OCI-M2 (cell line): ENCODE results near the gene KCTD6.

Experiments used
- DNase-seq: peaks from one replicate; lab custom pipeline; 2025; ENCODE audit not compliant: unreplicated experiment; lab: John Stamatoyannopoulos, UW

The KCTD6 gene

DNA sequence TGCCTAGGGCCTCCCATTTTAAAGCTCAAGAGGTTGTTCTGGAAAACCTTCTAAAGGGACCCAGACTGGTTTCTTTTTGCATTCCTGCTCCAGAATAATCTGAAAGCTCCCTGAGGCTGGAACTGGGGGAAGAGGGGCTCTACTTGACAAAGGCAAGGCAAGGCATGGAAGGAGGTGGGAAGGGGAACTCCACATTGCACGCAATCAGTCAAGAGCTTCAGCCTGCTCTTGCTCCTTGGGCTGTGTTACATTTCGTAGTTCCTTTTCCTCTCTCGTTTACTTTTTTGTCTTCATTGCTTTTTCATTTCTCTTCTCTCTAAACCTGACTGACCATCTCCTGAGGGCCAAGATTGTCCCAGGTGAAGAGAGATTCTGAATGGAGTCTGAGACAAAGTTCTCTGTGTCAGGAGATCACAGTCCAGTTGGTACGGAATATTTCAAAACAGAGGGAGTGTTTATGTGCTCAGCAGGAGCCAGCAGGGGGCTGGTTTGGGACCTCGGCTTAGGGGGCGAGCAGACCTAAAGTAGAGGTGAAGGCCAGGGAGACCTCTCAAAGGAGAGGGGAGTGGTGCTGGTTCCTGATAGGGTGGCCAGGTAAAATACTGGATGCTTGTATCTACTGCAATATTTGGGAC, 6.0 kb upstream of the KCTD6 start:
- no peak for DNase-seq

DNA sequence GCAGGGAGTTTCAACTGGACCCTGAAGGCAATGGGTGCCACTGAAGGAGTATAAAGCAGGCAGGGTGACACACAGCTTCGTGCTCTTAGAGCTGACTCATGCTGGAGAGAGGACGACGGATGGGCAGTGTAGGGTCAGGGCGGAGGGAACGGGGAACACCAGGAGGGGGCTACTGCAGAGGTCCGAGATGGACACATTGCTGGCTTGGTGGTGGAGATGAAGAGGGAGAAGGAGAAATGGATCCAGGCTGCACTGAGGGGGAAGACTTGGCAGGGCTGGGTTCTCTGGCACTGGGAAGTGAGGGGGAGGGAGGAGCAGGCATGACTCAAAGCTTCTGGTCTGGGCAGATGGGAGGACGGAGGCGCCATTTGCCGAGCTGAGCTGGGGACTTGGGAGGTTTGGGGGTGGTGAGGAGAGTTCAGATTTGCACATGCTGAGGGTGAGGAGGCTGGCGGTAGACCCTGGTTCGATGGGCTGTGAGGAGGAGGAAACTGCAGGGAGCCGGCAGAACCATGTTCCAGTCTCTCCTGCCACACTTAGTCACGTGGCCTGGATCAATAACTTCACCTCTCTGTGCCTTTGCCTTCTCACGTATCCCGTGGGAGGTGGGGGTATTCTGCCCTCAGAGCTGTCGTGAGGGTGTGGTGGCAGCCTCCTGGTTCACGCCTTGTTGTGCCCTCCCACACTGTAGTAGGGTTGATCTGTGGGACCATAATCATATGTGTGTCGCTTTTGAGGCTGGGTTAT, 4.6 kb upstream of the KCTD6 start:
- DNase-seq = no peak

DNA sequence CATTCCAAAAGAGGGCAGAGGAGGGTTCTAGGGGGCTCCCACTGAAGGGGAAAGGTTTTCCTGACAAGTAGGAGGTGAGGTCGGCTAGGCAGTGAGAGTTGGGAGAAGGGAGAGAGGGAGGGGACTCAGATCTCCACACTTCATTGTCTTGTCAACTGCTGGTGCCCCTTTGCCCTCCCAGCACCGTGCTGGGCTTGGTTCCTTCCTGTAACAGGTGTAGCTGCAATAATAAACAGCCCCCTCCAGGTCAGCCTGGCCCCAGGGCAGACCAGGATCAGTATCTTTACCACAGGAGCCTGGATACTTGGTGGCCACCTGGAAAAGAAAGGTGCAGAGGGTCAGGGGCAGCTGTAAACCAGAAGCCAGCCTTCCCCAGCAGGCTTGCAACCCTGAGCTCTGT, 2.9 kb upstream of the KCTD6 start:
- no peak for DNase-seq

DNA sequence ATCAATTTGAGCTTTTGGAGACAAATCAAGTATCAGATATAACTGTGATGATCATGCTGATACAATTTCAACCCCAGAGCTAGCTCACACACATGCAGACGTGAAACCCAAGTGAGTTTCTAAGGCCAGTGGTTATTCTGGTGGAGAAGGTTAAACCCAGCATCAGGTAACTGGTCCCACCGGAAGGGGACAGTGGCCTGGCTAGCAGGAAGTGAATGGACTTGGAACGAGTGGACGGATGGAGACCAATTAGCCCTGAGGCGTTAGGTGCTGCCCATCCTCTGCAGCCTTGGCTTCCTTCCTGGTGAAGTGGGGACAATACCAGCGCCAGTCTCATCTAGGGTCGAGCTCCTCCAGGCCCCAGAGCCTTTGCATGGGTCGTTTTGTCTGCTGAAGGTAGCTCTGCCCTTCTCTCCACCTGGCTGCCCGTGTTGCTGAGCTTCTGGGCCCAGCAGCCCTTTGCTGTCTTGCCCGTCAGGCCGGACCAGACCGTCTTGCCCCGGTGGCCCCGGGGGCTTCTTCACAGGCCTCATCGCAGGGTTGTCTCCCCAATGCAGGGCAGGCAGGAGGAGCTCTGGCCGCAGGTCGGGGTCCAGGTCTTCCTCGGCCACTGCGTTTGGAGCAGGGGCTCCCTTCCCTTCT, 915 bp upstream of the KCTD6 start:
- no peak for DNase-seq

DNA sequence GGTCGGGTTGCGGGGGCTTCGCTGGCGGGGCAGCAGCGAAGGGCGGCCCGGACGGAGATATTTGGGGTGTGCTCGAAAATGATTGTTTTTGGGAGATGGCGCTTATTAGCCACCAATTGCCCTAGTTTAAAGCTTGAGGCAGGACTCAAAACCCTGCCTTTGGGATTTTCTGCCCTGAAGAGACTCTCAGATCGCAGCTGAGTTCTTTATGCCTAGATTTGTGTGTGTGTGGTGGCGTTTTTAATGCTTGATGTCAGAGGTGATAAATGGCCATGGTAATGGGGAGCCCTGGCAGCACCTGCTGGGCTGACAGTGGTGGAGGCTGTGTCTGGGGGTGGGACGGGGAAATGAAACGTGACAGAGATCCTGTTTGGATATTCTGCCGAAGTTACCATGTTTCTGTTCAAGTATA, 604 bp downstream of the KCTD6 start:
- DNase-seq = no peak

DNA sequence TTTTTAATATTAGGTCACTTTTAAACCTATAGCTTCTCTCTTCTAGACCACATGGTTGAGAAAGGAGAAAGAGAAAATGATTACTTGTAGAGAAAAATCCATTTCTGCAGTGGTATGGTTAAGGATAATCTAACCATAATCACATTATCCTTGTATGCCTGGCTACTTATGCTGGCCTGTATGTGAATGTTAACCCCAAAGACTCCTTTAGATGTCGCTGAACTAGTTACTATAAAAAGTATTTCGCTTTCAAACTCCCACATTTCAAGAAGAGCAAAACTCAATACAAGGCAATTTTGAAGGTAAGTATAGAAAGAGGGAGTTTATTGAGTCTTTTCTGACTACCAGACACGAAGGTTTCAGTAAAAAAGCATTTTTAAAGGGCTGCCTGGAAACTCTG, 2.2 kb downstream of the KCTD6 start:
- no peak for DNase-seq

DNA sequence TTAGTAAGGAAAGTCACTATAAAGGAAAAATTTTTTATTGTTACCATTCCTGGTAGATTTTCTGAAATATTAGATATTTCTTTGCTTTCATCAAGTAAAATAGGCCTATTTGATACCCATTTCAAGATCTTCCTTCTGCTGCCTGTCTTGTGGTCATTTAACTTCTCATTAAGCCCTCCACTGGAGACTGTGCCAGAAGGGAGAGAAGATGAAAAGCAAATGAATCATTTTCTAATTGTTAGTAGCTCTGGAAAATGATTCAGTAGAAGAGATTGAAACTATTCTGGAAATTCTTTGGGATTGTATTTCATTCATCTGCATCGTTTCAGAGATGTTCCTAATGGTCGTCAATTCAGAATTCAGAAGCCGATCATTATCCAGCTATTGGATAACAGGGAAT, 3.2 kb downstream of the KCTD6 start:
- DNase-seq = no peak

DNA sequence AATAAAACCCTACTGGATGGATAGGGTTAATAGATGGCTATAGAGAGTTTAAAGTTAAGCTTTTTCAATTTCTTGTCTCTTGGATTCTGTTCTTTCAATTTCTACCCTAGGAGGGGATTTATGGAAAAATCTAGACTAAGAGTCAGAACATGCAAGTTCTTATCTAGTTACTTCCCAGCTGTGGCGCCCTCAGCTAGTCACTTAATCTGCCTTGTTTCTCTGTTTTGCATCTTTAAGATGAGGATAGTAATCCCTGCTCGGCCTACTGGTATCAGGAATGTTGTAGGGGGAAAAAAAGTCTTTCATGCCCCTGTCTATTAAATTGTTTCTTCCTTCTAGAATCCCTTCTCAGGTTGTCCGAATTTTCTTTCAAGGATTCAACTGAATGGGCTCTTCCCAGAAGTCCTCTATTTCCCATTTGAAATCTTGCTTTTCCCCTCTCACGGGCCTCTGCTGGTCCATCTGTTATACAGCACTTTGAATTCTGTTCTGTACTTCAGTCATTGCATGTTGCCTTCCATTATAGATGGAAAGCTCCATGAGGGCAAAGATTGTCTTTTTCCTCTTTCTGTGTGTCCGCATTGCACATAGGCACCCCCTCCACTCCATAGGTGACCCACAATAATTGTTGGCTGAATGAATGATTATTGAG, 4.4 kb downstream of the KCTD6 start:
- DNase-seq = no peak

DNA sequence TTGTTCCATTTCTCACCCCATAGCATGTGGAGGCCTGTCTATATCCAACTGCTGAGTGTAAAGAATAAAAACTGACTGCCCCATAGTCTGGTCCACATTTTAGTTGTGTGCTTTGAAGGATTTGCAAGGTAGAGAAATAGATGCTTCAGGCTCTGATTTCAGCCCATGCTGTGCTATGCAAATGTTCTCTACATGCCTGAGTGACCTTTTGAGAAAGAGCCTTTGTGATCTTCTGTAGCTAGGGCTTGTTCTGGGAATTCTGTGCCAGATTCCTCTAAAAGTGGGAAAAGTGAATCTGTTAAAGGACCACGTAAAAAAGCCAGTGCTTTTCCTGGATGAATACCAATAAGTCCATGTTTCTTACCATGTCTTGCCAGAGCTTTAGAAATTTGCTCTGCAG, 5.2 kb downstream of the KCTD6 start:
- DNase-seq = no peak

DNA sequence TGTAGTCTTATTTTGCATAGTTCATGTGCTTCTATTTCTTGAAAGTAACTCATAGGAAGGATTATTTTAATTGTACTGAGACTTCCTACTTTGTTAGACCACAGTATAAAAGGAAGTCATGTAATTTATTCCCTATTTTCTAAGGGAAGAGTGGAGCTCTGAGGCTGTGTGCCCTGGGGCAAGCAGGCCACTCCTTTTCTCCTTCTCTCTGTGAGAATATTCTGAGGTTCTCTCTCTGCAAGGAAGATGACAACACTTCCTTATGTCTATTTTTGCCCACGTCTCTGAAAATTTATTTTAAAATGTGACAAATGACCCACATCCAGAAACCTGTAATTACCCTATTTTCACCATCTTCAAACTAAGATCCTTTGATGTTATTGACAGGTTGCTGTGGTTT, 11.0 kb downstream of the KCTD6 start:
- no peak for DNase-seq

DNA sequence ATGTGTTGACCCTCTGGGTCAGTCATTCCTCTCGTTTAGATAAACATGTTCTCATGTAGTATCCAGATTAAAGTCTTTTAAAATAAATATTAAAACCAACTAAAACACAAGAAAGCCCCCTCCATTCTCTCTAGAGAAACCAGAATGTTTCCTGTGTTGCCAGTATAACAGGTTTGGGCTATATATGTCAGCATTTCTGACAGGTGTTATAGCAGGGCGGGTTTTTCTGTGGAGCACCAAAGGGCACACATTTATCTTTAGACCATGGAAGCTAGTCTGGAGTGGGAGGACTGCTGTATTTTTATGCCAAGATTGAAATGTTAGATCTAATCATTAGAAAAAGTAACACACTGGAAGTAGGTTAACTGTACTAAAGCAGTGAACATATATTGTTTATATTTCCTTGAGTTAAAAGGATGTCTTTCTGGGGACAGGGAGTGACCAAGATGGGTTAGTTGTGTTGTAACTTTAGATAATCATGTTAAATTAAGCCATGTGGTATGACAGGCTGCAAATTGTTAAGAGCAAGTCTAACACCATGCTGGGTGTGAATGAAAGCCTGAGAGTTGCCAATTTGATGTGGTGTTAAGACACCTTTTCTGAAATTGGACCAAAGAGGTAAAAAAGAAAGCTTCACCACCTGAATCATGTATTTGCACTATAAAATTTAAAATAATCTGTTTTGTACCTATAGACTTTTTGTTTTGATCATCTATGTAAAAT, 15.6 kb downstream of the KCTD6 start:
- no peak for DNase-seq

DNA sequence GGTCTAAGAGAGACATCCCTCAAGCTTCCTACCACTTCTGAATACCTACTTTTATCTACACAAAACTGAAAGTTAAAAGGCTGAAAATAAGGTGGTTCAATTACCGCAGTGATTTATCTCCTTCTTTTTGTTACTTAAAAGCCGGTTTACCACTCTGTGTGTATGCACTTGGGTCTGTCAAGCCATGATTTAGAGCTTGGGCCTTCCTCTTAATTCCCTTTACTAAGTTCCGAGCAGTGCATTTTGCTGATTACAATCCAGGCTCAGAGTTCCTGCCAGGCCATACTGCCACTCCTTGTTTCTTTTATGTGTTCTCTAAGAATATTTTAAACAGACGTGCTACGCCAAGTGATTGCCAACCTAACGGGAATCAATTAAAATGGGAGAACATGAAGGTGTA, 16.5 kb downstream of the KCTD6 start:
- no peak for DNase-seq

DNA sequence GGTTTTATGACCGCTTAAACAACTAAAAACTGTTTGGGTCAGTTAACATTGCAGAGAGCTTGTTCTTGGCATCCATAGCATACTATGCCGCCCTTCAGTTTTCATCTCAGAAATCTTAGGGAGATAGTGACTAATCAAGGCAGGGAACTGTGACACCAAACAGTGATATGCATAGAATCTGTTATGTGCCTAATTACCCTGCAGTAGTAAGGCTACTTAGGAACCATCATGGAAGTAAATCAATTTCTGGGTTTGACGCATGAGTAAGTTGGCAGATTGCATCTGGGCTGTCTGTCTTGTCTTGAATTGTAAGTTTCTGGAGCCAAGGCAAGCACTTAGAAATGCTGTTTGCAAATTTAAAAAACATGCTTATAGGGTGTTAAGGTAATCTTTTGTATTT, 22.5 kb downstream of the KCTD6 start:
- DNase-seq = no peak

DNA sequence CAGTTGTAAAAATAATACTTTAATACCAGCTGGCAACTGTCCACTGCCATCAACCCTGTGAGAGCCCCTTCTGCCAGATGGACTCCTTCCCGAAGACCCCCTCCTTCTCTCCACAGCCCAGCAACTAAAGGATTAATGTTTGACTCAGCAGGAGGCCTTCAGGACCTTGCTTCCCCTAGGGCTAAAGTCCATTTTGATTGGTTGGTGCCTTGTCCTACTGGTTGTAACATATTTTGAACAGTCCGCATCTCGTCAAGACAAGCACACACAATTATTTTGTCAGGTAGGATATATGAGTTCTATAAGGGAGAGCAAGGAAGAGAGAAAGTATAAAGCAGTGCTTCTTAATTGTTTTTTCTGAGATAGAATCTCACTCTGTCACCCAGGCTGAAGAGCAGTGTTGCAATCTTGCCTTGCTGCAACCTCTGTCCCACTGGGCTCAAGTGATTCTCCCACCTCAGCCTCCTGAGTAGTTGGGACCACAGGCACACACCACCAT, 26.4 kb downstream of the KCTD6 start:
- no peak for DNase-seq

DNA sequence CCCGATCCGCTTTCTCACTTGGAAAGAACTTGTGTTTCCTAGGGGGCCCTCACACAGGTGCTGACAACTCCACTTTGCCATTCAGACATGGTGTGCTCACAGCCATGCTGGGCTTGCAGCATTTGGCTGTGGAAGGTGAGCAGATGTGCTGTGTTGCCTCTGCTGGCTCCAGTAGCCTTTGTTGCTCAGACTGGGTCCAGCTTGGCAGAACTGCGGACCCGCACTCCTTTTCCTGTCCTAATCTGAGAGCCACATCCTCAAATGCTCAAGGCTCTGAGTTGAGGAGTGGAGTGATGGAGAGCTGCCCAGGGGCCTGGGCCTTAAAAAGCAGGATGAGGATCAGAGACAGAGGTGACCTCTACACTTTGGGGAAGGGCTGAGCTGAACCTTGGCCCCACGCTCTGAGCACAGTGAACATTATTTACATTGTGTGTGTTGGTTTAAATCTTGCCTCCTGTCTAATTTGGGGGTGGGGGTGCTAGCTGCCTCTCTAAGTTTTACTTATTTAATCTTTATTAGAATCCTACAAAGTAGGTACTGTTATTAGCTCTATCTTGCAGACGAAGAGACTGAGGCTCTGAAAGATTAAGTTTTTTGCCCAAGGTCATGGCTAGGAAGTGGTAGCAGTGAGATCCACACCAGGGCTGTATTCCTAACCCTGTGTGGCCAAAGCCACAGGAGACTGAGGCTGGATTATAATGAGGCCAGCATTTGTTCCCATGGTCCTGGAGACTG, 27.9 kb downstream of the KCTD6 start:
- DNase-seq = no peak

DNA sequence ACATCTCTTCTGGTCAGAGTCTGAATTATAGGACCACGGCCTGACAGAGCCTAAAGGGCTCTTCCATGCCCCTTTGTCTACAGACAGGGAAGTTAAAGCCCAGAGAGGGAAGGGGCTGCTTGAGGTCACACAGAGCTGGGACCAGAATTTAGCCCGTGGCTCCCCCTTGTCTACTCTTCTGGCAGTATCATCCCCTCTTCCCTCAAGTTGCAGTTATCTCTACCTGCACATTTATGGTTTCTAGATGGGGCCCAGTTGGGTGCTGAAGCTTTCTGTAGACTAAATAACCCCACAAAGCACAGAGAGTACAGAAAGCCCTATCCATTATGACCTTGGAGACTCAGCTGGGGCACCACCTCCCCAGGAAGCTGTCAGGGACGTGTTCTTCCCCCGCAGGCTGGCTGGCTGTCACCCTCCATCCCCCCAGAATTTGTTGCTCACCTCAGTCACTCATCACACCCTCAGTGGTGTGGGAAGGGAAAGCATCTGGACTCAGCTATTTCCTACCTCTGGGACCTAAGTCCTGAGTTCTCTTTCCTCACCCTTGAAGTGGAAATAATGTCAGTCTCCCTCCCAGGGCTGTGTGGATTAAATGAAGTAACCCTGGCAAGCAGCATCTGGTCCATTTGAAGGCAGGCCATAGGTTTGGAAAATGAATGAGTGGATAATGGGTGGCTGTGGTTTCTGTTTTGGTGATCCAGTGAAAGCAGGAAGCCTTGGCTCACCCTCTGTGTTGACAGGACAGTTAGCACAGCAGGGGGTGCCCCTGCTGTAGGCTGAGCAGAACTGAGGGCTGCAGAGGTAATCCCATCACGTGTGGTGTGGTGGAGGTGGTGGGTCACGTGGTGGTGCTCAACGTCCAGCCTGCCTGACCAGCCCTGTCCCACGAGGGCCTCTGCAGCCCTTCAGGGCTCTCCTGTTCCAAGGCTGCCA, 28.8 kb downstream of the KCTD6 start:
- no peak for DNase-seq

DNA sequence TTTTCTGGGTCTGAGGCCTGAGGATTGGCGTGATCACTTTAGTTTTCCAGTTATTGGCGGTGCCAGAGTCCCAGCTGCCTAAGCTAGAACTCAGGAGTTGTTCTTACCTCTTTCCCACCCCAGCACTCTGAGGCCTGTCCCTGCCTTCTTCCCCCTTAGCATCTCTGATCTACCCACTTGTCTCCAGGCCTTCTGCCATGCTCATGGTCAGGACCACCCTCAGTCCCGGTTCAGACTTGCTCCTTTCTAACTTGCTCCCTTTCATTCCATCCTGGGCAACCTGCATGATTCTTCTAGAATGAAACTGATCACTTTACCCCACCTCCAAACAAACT, 29.4 kb downstream of the KCTD6 start:
- DNase-seq = no peak

DNA sequence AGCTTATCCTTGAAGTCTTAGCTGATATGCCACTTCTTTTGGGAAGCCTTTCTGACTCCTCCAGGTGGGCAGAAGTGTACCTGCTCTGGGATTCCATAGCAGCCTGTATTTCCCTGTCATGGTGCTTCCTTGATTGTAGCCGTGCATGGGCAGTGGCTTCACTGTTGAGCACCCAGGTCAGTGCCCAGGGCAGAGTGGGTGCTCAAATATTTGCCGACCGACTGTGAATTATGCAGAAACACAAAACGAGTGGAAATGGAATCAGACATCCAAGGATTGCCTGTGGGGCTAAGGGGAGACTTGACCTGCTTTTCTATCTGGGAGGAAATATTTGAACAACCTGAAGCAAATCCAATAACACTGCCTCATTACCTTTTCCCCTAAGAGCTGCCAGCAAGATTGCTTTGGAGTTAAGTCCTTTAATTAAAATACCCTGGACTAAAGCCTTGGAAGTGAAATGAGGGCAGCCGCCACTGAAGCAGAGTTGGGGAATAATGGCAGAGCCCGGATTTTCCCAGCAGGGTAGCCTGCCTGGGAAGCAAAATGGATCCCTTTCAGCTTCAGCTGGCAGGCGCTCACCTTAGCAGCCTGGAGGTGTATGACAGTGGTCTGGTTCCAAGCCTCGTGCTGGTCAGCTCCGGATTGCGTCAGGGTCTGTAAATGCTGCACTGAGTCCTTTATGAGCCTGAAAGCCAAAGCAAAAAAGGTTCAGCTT, 30.2 kb downstream of the KCTD6 start:
- no peak for DNase-seq
